ENCODE results near the gene PTPRN2.

The PTPRN2 gene

DNA sequence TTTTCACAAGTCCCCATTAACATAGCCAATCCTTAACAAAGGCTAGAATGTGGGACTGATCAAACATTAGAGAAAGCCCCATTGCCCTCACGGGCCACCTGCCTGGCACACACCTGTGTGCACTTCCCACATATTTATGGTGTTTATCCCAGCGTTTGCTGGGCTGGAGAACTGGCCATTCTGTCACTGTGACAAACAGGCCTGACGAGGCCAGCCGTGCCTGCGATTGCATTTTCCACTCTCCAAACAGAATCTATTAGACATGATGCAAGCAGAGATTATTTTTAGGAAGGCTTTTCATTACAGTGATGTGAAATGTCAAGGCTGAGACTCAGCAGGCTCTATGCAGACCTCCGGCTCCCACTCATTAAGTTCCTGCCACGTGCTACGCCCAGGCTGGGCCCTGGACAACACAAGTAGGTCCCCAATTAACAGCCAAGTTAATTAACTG lies 20.4 kb downstream of the PTPRN2 start:
- no peak overlapping the region for H3K4me3 ChIP-seq (ENCODE audit: low read depth, low read length)
- no peak for TF ChIP-seq CTCF (IDR thresholded peaks at IDR 0.05; ENCODE audit: insufficient read depth, low read length, missing control alignments)
- DNase-seq (ENCODE audit: low read depth, low spot score): no peak
- POLR2A ChIA-PET: no interaction called here
- CTCF ChIA-PET: no interaction called here

GRCh38 chr7:158564663-158565035 lies 23.0 kb downstream of the PTPRN2 start:
- DNase-seq (ENCODE audit: low read depth, low spot score): no peak
- TF ChIP-seq CTCF (IDR thresholded peaks at IDR 0.05; ENCODE audit: insufficient read depth, low read length, missing control alignments): no peak
- ChIA-PET POLR2A (no interaction called here), CTCF (no interaction called here)
- H3K4me3 ChIP-seq (ENCODE audit: low read depth, low read length): no peak overlapping the region

GRCh38 chr7:158563911-158564662 lies 23.5 kb downstream of the PTPRN2 start:
- H3K4me3 ChIP-seq (ENCODE audit: low read depth, low read length): no peak overlapping the region
- ChIA-PET CTCF (no interaction called here), POLR2A (no interaction called here)
- TF ChIP-seq CTCF (IDR thresholded peaks at IDR 0.05; ENCODE audit: insufficient read depth, low read length, missing control alignments): no peak
- no peak for DNase-seq (ENCODE audit: low read depth, low spot score)

DNA sequence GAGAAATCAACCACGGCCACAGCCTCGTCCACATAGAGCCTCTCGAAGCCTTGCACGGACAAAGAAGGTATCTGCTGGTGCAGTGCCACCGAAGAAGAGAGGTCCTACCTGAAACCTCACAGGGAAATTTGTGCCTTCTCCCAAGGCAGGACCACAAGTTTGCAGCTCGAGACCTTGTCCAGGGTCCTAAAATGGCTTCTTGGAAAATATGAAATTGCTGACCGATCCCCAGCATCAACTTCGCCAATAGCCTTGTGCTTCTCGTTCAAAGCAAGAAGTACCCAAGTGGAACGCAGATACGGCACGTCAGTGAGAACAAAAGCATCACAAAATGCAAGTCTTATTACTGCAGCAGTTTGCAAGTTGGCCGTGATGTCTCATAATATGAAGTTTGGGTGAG lies 24.6 kb downstream of the PTPRN2 start:
- no peak for DNase-seq (ENCODE audit: low read depth, low spot score)
- no peak for TF ChIP-seq CTCF (IDR thresholded peaks at IDR 0.05; ENCODE audit: insufficient read depth, low read length, missing control alignments)
- CTCF ChIA-PET: no interaction called here
- H3K4me3 ChIP-seq (ENCODE audit: low read depth, low read length): no peak overlapping the region
- POLR2A ChIA-PET: no interaction called here

DNA sequence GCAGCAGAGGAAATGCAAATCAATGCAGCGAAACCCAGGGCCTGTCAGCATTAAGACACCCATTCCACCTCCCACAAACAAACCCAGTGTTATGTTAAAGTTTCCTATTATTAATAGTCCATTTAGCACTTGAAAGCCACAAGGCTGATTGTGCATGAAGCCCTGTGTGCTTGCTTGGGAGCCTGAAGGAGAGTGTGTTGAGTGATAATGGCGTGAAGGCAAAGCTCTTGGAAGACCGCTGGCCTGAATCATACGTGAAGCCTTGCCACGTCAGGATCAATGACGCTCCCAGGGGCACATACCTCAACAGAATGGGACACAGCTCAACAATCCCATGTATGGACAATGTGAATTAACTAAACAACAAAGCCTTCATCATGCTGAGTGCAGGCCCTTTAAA lies 25.1 kb downstream of the PTPRN2 start:
- TF ChIP-seq CTCF (IDR thresholded peaks at IDR 0.05; ENCODE audit: insufficient read depth, low read length, missing control alignments): no peak
- CTCF ChIA-PET: no interaction called here
- no peak for DNase-seq (ENCODE audit: low read depth, low spot score)
- no peak overlapping the region for H3K4me3 ChIP-seq (ENCODE audit: low read depth, low read length)
- POLR2A ChIA-PET: no interaction called here

DNA sequence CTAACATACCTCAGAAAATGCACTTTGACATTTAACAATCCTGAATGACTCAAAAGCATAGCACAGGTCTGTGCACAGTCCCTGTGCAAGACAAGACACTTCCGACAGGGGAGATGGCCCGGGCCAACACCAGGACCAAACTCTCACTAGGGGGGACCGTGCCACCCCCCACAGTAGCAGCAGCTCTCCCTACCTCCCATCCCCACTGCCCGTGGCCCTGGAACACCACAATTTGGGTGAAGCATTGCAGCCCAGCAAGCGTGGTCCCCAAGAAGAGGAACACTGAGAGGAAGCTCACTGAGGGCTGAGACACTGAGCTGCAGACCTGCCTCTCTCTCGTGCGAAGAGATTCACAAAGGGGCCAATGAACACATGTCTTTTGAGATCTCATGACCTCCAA lies 26.0 kb downstream of the PTPRN2 start:
- CTCF ChIA-PET: no interaction called here
- TF ChIP-seq CTCF (IDR thresholded peaks at IDR 0.05; ENCODE audit: insufficient read depth, low read length, missing control alignments): no peak
- H3K4me3 ChIP-seq (ENCODE audit: low read depth, low read length): no peak overlapping the region
- no peak for DNase-seq (ENCODE audit: low read depth, low spot score)
- POLR2A ChIA-PET: no interaction called here

Data from AG04449 (cell line).